Amygdala (tissue), 56 donors: ENCODE measurements around the gene GPM6B.
"Not testable (repeated sequence)": the region's sequence is repeated elsewhere in the genome, so short reads cannot be mapped to it uniquely, and the experiment has no call there.

Experiments used
- DNase-seq, 56 donors: peaks; one replicate each; lab custom pipeline; 2025; lab: John Stamatoyannopoulos, UW

Gene GPM6B

GRCh38 chrX:13734278-13735172 is 82.4 kb downstream of the GPM6B start, which contains the start of the genes OFD1 and TRAPPC2:
OFD1 (plus strand) TSS chrX:13734748; CDS start chrX:13735072, 324 bp downstream.
TRAPPC2 (minus strand) TSS chrX:13734620; CDS start chrX:13719963, 14,657 bp downstream.
- DNase-seq = peak in 55 of 56 donors; percentile 29 to 92 (median 77)

- DNase-seq = no peak
These were observed 83.4 kb downstream of the GPM6B start for GRCh38 chrX:13733506-13733905.

- no peak for DNase-seq
These were observed 84.4 kb downstream of the GPM6B start for GRCh38 chrX:13732246-13733067.

GRCh38 chrX:13730523-13730922 is 86.4 kb downstream of the GPM6B start:
- DNase-seq = not testable (repeated sequence)

GRCh38 chrX:13726583-13726982 is 90.3 kb downstream of the GPM6B start:
- not testable (repeated sequence) for DNase-seq

- peak in 7 of 56 donors; percentile 1 to 17 (median 1) for DNase-seq
These were observed 92.0 kb downstream of the GPM6B start for GRCh38 chrX:13724878-13725277.

GRCh38 chrX:13721819-13722519 is 94.9 kb downstream of the GPM6B start:
- DNase-seq = peak in 4 of 56 donors; percentile 0 to 17 (median 5)

- no peak for DNase-seq
These were observed 95.5 kb downstream of the GPM6B start for GRCh38 chrX:13721371-13721770.
